A549 (cell line): Measurements from ENCODE around the gene TSPAN8. TPM values are rescaled to one million over a fixed set of nuclear protein-coding genes. Genes with fewer than 3 reads are reported as not detected.

Source experiments
- ATAC-seq, 2 experiments: fragments of 200-7000 bp in 1 of 2; fragments of >200 bp in 1 of 2; cut with Nextera tagmentation in 1 of 2; cut with Tn5 transposase in 1 of 2; 3 replicates each; pipeline versions ENCODE4 v1.8.0 to v1.9.1; 2018 to 2020; ENCODE audit warnings: mild to moderate bottlenecking in 1 of 2, moderate library complexity in 1 of 2
- CTCF ChIA-PET: fragments of 300-600 bp; sonication (Branson Sonifier 250); formaldehyde crosslinking; extraction: SDS; loops from one replicate; lab custom pipeline; 2021; ENCODE audit warnings: antibody characterized with exemption, inconsistent platforms; lab: Yijun Ruan, JAX
- POLR2A ChIA-PET: fragments of 350-600 bp; formaldehyde crosslinking; extraction: SDS; loops from one replicate; lab custom pipeline; 2021; ENCODE audit warnings: antibody characterized with exemption, inconsistent platforms; lab: Yijun Ruan, JAX
- DNase-seq, 2 experiments: peaks; one replicate each; pipeline versions ENCODE4 v3.0.0 to v3.0.0-alpha.2; 2011 to 2016; ENCODE audit warnings: low read depth in 1 of 2, low spot score in 1 of 2
- FAIRE-seq: peaks from 2 replicates; lab custom pipeline; 2011; peaks lifted over from hg19 to GRCh38; lab: Jason Lieb, UNC
- H3K27ac ChIP-seq, 2 experiments: fragments of >200 bp; sonication (Bioruptor Twin); formaldehyde crosslinking; 3 replicates each; pipeline ENCODE4 v1.5.1; 2016 to 2017
- H3K4me1 ChIP-seq: fragments of >200 bp; sonication (Bioruptor Twin); formaldehyde crosslinking; 3 replicates; pipeline ENCODE4 v1.6.1; 2016
- H3K4me2 ChIP-seq: fragments of >200 bp; sonication (Bioruptor Twin); formaldehyde crosslinking; 3 replicates; pipeline ENCODE4 v1.6.1; 2016
- H3K4me3 ChIP-seq: fragments of >200 bp; sonication (Bioruptor Twin); formaldehyde crosslinking; 3 replicates; pipeline ENCODE4 v1.5.1; 2016
- H3K9me3 ChIP-seq: fragments of >200 bp; sonication (Bioruptor Twin); formaldehyde crosslinking; 3 replicates; pipeline ENCODE4 v1.6.1; 2016
- BCL3 ChIP-seq: fragments of >200 bp; sonication (Bioruptor Twin); formaldehyde crosslinking; IDR thresholded peaks from 3 replicates; pipeline ENCODE4 v1.6.1; 2016
- CBX2 ChIP-seq: fragments of 200-600 bp; sonication (generic); IDR thresholded peaks from 2 replicates; pipeline ENCODE4 v1.6.1; 2016; ENCODE audit warnings: low read depth, mild to moderate bottlenecking, borderline replicate concordance
- E2F6 ChIP-seq: IDR thresholded peaks from 2 replicates; pipeline ENCODE4 v1.6.1; 2012; ENCODE audit warnings: low read depth, borderline replicate concordance
- EHF ChIP-seq: fragments of 250-450 bp; sonication (Bioruptor Pico); IDR thresholded peaks from 2 replicates; pipeline ENCODE4 v1.5.0; 2020; ENCODE audit warnings: mild to moderate bottlenecking
- FOSL2 ChIP-seq, 2 experiments: fragments of 450-650 bp in 1 of 2; fragments of >200 bp in 1 of 2; sonication (Bioruptor Twin) in 1 of 2; formaldehyde crosslinking; IDR thresholded peaks; 2 replicates each; pipeline versions ENCODE4 v1.5.0 to v1.6.1; 2016 to 2020; ENCODE audit warnings: mild to moderate bottlenecking in 1 of 2, moderate library complexity in 1 of 2
- HES2 ChIP-seq: fragments of >200 bp; sonication (Bioruptor Twin); formaldehyde crosslinking; IDR thresholded peaks from 2 replicates; pipeline ENCODE4 v1.6.1; 2016
- HEYL ChIP-seq: fragments of 250-450 bp; sonication (Bioruptor Pico); IDR thresholded peaks from 2 replicates; pipeline ENCODE4 v1.8.0; 2021; ENCODE audit warnings: mild to moderate bottlenecking, moderate library complexity
- HOXA7 ChIP-seq: fragments of 250-450 bp; sonication (Bioruptor Pico); IDR thresholded peaks from 2 replicates; pipeline ENCODE4 v1.5.0; 2020; ENCODE audit warnings: mild to moderate bottlenecking, moderate library complexity
- HOXB13 ChIP-seq: fragments of 250-450 bp; sonication (Bioruptor Pico); IDR thresholded peaks from 2 replicates; pipeline ENCODE4 v1.5.0; 2020; ENCODE audit warnings: low read depth, mild to moderate bottlenecking, moderate library complexity
- MYC ChIP-seq: IDR thresholded peaks from 2 replicates; pipeline ENCODE4 v1.6.1; 2012; ENCODE audit warnings: mild to moderate bottlenecking, inconsistent platforms, low read length, improper control_type of control experiment, borderline replicate concordance
- NFE2L2 ChIP-seq: fragments of 150-350 bp; conservative IDR thresholded peaks from 2 replicates; pipeline ENCODE4 v1.6.1; 2014; ENCODE audit warnings: low read length
- PBX3 ChIP-seq: IDR thresholded peaks from 2 replicates; pipeline ENCODE4 v1.6.1; 2012
- PHF8 ChIP-seq: fragments of 200-600 bp; sonication (generic); IDR thresholded peaks from 2 replicates; pipeline ENCODE4 v1.6.1; 2016; ENCODE audit warnings: low read depth, mild to moderate bottlenecking, antibody characterized with exemption, moderate library complexity, borderline replicate concordance
- POLR2A ChIP-seq: IDR thresholded peaks from 2 replicates; pipeline ENCODE4 v1.6.1; 2012; ENCODE audit warnings: mild to moderate bottlenecking, low read length
- POLR2AphosphoS2 ChIP-seq: conservative IDR thresholded peaks from 2 replicates; pipeline ENCODE4 v1.6.1; 2012; ENCODE audit warnings: low read length, improper control_type of control experiment, inconsistent platforms
- RARB ChIP-seq: fragments of 250-450 bp; sonication (Bioruptor Pico); IDR thresholded peaks from 2 replicates; pipeline ENCODE4 v1.8.0; 2021; ENCODE audit warnings: mild to moderate bottlenecking, moderate library complexity
- REST ChIP-seq: fragments of 200-600 bp; sonication (generic); IDR thresholded peaks from 2 replicates; pipeline ENCODE4 v1.6.1; 2016; ENCODE audit warnings: antibody characterized with exemption, mild to moderate bottlenecking, moderate library complexity
- SMC3 ChIP-seq: fragments of >200 bp; sonication (Bioruptor Twin); formaldehyde crosslinking; IDR thresholded peaks from 3 replicates; pipeline ENCODE4 v1.6.1; 2018; ENCODE audit warnings: inconsistent platforms
- SREBF2 ChIP-seq: fragments of 450-650 bp; IDR thresholded peaks from 2 replicates; pipeline ENCODE4 v1.6.1; 2014; ENCODE audit warnings: mild to moderate bottlenecking, moderate library complexity
- TP53 ChIP-seq: fragments of 250-450 bp; sonication (Bioruptor Pico); IDR thresholded peaks from 2 replicates; pipeline ENCODE4 v1.5.0; 2021; ENCODE audit warnings: mild to moderate bottlenecking, moderate library complexity
- ZNF302 ChIP-seq: fragments of 250-450 bp; sonication (Bioruptor Pico); IDR thresholded peaks from 2 replicates; pipeline ENCODE4 v1.9.0; 2021; ENCODE audit warnings: inconsistent platforms, mild to moderate bottlenecking, moderate library complexity
- WGBS: methylation state at CpG from one replicate; pipeline ENCODE4 v1.1.6; 2017; ENCODE audit errors: missing lambda C conversion rate; 5-methylcytosine and 5-hydroxymethylcytosine counted together
- polyA plus RNA-seq, 4 experiments: library from polyadenylated mRNA; depleted of rRNA in 3 of 4; stranded (reverse); fragments of >200 nt; fragmentation: RNase III in 1 of 4; extraction: RNeasy Plus Mini Kit Qiagen cat#74134 plus additional on column Dnase treatment in 1 of 4; gene quantifications; 2 replicates in 3 of 4; 3 replicates in 1 of 4; pipeline ENCODE4 v1.2.3, GENCODE V29; 2011 to 2017

TSPAN8 gene
- polyA plus RNA-seq, 2 of the 4 experiments (the other 2 are of a cell fraction): 0.16 TPM; not detected in 1

GRCh38 chr12:71108355-71108754 lies 49.4 kb downstream of the TSPAN8 start:
- no peak for ATAC-seq
- no peak overlapping the region for H3K4me2 ChIP-seq
- no peak overlapping the region for H3K27ac ChIP-seq
- no peak for TF ChIP-seq MYC
- no peak for TF ChIP-seq FOSL2 (IDR thresholded peaks at IDR 0.05)
- TF ChIP-seq FOSL2 (CRISPR knock-in tag; IDR thresholded peaks at IDR 0.05): no peak
- TF ChIP-seq TP53 (CRISPR knock-in tag): no peak
- no peak for TF ChIP-seq HEYL (CRISPR knock-in tag)
- no peak for TF ChIP-seq REST
- no peak for TF ChIP-seq ZNF302 (CRISPR knock-in tag)
- H3K4me3 ChIP-seq: no peak overlapping the region
- no peak for DNase-seq
- 1% methylated on average over 3 of the region's 3 CpGs for WGBS
- no peaks in the 10 kb centered on the region for H3K4me1 ChIP-seq
- no peak for FAIRE-seq
- CTCF ChIA-PET: no interaction called here
- H3K9me3 ChIP-seq: no peaks in the 10 kb centered on the region
- POLR2A ChIA-PET: no interaction called here

GRCh38 chr12:71107936-71108335 lies 49.9 kb downstream of the TSPAN8 start:
- TF ChIP-seq SMC3: no peak
- TF ChIP-seq POLR2AphosphoS2: no peak
- no peak for TF ChIP-seq PBX3
- TF ChIP-seq HES2: no peak
- TF ChIP-seq SREBF2: no peak
- TF ChIP-seq RARB (CRISPR knock-in tag): no peak
- TF ChIP-seq E2F6: no peak
- TF ChIP-seq EHF (CRISPR knock-in tag): no peak
- no peak for TF ChIP-seq BCL3
- no peak for TF ChIP-seq CBX2
- no peak for TF ChIP-seq HOXB13 (CRISPR knock-in tag)
- TF ChIP-seq, all 56 proteins: peak for 0

GRCh38 chr12:71105956-71106355 lies 51.8 kb downstream of the TSPAN8 start:
- POLR2A ChIA-PET: no interaction called here
- no peak overlapping the region for H3K4me2 ChIP-seq
- FAIRE-seq: no peak
- no peak overlapping the region for H3K4me3 ChIP-seq
- no peaks in the 10 kb centered on the region for H3K4me1 ChIP-seq
- no peak overlapping the region for H3K27ac ChIP-seq
- ATAC-seq: no peak
- no peak for DNase-seq
- CTCF ChIA-PET: no interaction called here
- H3K9me3 ChIP-seq: no peaks in the 10 kb centered on the region
- TF ChIP-seq NFE2L2 (no peak), POLR2A (no peak), HOXA7 (CRISPR knock-in tag) (no peak), POLR2AphosphoS2 (no peak), PHF8 (no peak)

More at GRCh38 chr12:71107936-71108335, 49.9 kb downstream of the TSPAN8 start:
- WGBS: 4% methylated on average over 1 of the region's 1 CpG
- no peak overlapping the region for H3K27ac ChIP-seq
- ChIA-PET CTCF (no interaction called here), POLR2A (no interaction called here)
- H3K4me2 ChIP-seq: no peak overlapping the region
- ATAC-seq (no peak), FAIRE-seq (no peak), DNase-seq (no peak)
- no peak overlapping the region for H3K4me3 ChIP-seq
- no peaks in the 10 kb centered on the region for H3K9me3 ChIP-seq
- no peaks in the 10 kb centered on the region for H3K4me1 ChIP-seq
